GM18507 (cell line): ENCODE measurements around the gene CDH16.
"Not testable (repeated sequence)": the region's sequence is repeated elsewhere in the genome, so short reads cannot be mapped to it uniquely, and the experiment has no call there.

Experiments used
- DNase-seq: peaks from one replicate; pipeline ENCODE4 v3.0.0; 2011; ENCODE audit warnings: low read depth; ENCODE audit not compliant: insufficient read length; ENCODE audit errors: extremely low spot score
- FAIRE-seq: peaks from 2 replicates; lab custom pipeline; 2011; peaks lifted over from hg19 to GRCh38; lab: Jason Lieb, UNC

The CDH16 gene

GRCh38 chr16:66948134-66948836, 29.6 kb upstream of the CDH16 start:
- FAIRE-seq: no peak
- DNase-seq: no peak

- peak; percentile 97 for FAIRE-seq
Measured at GRCh38 chr16:66947302-66948065, 28.8 kb upstream of the CDH16 start.

GRCh38 chr16:66946974-66947301, 28.3 kb upstream of the CDH16 start:
- DNase-seq (no peak), FAIRE-seq (no peak)

More at GRCh38 chr16:66947302-66948065, 28.8 kb upstream of the CDH16 start:
- peak; percentile 72 for DNase-seq

GRCh38 chr16:66946541-66946940, 27.9 kb upstream of the CDH16 start:
- FAIRE-seq (no peak), DNase-seq (no peak)

GRCh38 chr16:66945939-66946338, 27.3 kb upstream of the CDH16 start:
- DNase-seq (no peak), FAIRE-seq (no peak)

- not testable (repeated sequence) for DNase-seq, FAIRE-seq
Measured at GRCh38 chr16:66944971-66945370, 26.3 kb upstream of the CDH16 start.

GRCh38 chr16:66944054-66944441, 25.4 kb upstream of the CDH16 start:
- no peak for DNase-seq

GRCh38 chr16:66943426-66944053, 24.9 kb upstream of the CDH16 start:
- DNase-seq (no peak), FAIRE-seq (no peak)

More at GRCh38 chr16:66944054-66944441, 25.4 kb upstream of the CDH16 start:
- FAIRE-seq: no peak

- DNase-seq (no peak), FAIRE-seq (no peak)
Measured at GRCh38 chr16:66942981-66943380, 24.3 kb upstream of the CDH16 start.

- FAIRE-seq (no peak), DNase-seq (no peak)
Measured at GRCh38 chr16:66940236-66940635, 21.6 kb upstream of the CDH16 start.

GRCh38 chr16:66939366-66939765, 20.7 kb upstream of the CDH16 start:
- FAIRE-seq: no peak
- DNase-seq: no peak

GRCh38 chr16:66937725-66938337, 19.1 kb upstream of the CDH16 start:
- no peak for DNase-seq
- no peak for FAIRE-seq

GRCh38 chr16:66936889-66937554, 18.3 kb upstream of the CDH16 start:
- FAIRE-seq (no peak), DNase-seq (no peak)

- FAIRE-seq (peak; percentile 15), DNase-seq (no peak)
Measured at GRCh38 chr16:66936462-66936861, 17.8 kb upstream of the CDH16 start.

GRCh38 chr16:66935314-66936011, 16.8 kb upstream of the CDH16 start, which contains the start of gene CES2:
CES2 (plus strand) TSS chr16:66935516; CDS start chr16:66935636, 120 bp downstream.
- no peak for FAIRE-seq
- DNase-seq: no peak

- FAIRE-seq, DNase-seq: not testable (repeated sequence)
Measured at GRCh38 chr16:66934839-66935313, 16.2 kb upstream of the CDH16 start.

GRCh38 chr16:66934138-66934838, 15.6 kb upstream of the CDH16 start, which contains the start of gene CIAO2B:
CIAO2B (minus strand) TSS chr16:66934402; CDS start chr16:66934364, 38 bp downstream.
- DNase-seq: peak; percentile 91
- peak; percentile 93 for FAIRE-seq

GRCh38 chr16:66933776-66934137, 15.1 kb upstream of the CDH16 start:
- no peak for FAIRE-seq
- no peak for DNase-seq
